Measurements from ENCODE around the gene EEF2KMT. TPM values are rescaled to one million over a fixed set of nuclear protein-coding genes. Genes with fewer than 3 reads are reported as not detected.

EEF2KMT gene
- total and polyA plus RNA-seq, 2 donors (not counting 3 experiments of a cell fraction or from before 2014, with no cell fraction given), result 13.9 to 15.5 TPM

- H3K9me3 ChIP-seq (replicated peaks; ENCODE audit: control insufficient read depth, insufficient read depth, low read length), result no peaks in the 10 kb centered on the region
- H3K9ac ChIP-seq (replicated peaks; ENCODE audit: extremely low read depth, insufficient read depth, low read length), result no peak overlapping the region
- no peaks in the 10 kb centered on the region for H4K20me1 ChIP-seq (replicated peaks; ENCODE audit: control insufficient read depth, extremely low read depth, insufficient read depth, low read length)
- no peaks in the 10 kb centered on the region for H3K9me1 ChIP-seq (replicated peaks; ENCODE audit: control insufficient read depth, extremely low read depth, insufficient read depth, low read length)
- no peak overlapping the region for H3K4me3 ChIP-seq (replicated peaks in 1 of 3; ENCODE audit: insufficient read depth in 1 of 3, low read depth in 1 of 3, low read length in 3 of 3)
- H3K27ac ChIP-seq (ENCODE audit: insufficient read depth, low read depth, low read length), result no peak overlapping the region
- H2AFZ ChIP-seq (ENCODE audit: low read depth, low read length), result no peak overlapping the region
- FAIRE-seq (no peak), DNase-seq (ENCODE audit: low read depth, low spot score) (no peak)
- H3K4me2 ChIP-seq (ENCODE audit: insufficient read depth, low read length), result no peak overlapping the region
- TF ChIP-seq JUN (IDR thresholded peaks at IDR 0.05; ENCODE audit: borderline replicate concordance, insufficient read depth, insufficient read length, low read depth) (no peak), FOS (IDR thresholded peaks at IDR 0.05; ENCODE audit: borderline replicate concordance, insufficient read depth, low read length) (no peak), MAX (IDR thresholded peaks at IDR 0.05; ENCODE audit: insufficient read depth, insufficient read length) (no peak), EZH2 (IDR thresholded peaks at IDR 0.05; ENCODE audit: borderline replicate concordance, low read depth, low read length, severe bottlenecking) (no peak), MYC (IDR thresholded peaks at IDR 0.05; ENCODE audit: low read depth, low read length) (no peak), POLR2AphosphoS5 (IDR thresholded peaks at IDR 0.05; ENCODE audit: insufficient read depth, low read depth, low read length) (no peak), CTCF (IDR thresholded peaks at IDR 0.05; ENCODE audit: extremely low read depth in 1 of 2, insufficient read depth in 1 of 2, low read depth in 1 of 2, low read length in 2 of 2) (no peak), POLR2A (IDR thresholded peaks at IDR 0.05; ENCODE audit: low read depth, low read length) (no peak), GATA2 (IDR thresholded peaks at IDR 0.05; ENCODE audit: insufficient read depth, insufficient read length, low read depth, low read length) (no peak)
- BruUV-seq (replicated peaks), result no TSS peak
- H3K27me3 ChIP-seq (ENCODE audit: control insufficient read depth in 2 of 2, insufficient read depth in 2 of 2, low read length in 2 of 2), result peaks cover 1 to 2% of the 10 kb centered on the region in 2 experiments
- H3K79me2 ChIP-seq (ENCODE audit: control insufficient read depth, insufficient read depth, low read length), result no peaks in the 10 kb centered on the region
- dilution Hi-C loops (cut with MboI; ENCODE audit: extremely low pct_ligation_motif_present, low sequenced_read_pairs), result no loop called here
- ChIA-PET POLR2A (no interaction called here), CTCF (no interaction called here)
- no peaks in the 10 kb centered on the region for H3K4me1 ChIP-seq (ENCODE audit: control insufficient read depth, extremely low read depth, insufficient read depth, low read length)
- intact Hi-C loops (cut with micrococcal nuclease), result no loop called here
- no peaks in the 10 kb centered on the region for H3K36me3 ChIP-seq (ENCODE audit: control insufficient read depth in 2 of 2, extremely low read depth in 1 of 2, insufficient read depth in 2 of 2, low read length in 2 of 2)
Observed at GRCh38 chr16:5042574-5043171, 54.9 kb downstream of the EEF2KMT start.

Data from endothelial cell of umbilical vein (primary cell).